Endothelial cell (in vitro differentiated cells): ENCODE results near the gene MAGI3. TPM values are rescaled to one million over a fixed set of nuclear protein-coding genes. Genes with fewer than 3 reads are reported as not detected.

Experiments used
- DNase-seq: peaks from one replicate; pipeline ENCODE4 v3.0.0; 2021; ENCODE audit warnings: low spot score
- H3K27ac Mint-ChIP-seq: one replicate; pipeline ENCODE4 v1.8.0; 2021; ENCODE audit warnings: mixed read lengths, inconsistent platforms; ENCODE audit not compliant: unreplicated experiment
- H3K27me3 Mint-ChIP-seq: one replicate; pipeline ENCODE4 v1.8.0; 2021; ENCODE audit warnings: mild to moderate bottlenecking, moderate library complexity, mixed read lengths, inconsistent platforms; ENCODE audit not compliant: unreplicated experiment
- H3K36me3 Mint-ChIP-seq: one replicate; pipeline ENCODE4 v1.8.0; 2021; ENCODE audit warnings: mild to moderate bottlenecking, low read depth, mixed read lengths, inconsistent platforms; ENCODE audit not compliant: unreplicated experiment
- H3K4me1 Mint-ChIP-seq: one replicate; pipeline ENCODE4 v1.8.0; 2021; ENCODE audit warnings: mild to moderate bottlenecking, mixed read lengths, inconsistent platforms; ENCODE audit not compliant: unreplicated experiment
- H3K4me3 Mint-ChIP-seq: one replicate; pipeline ENCODE4 v1.8.0; 2021; ENCODE audit warnings: mild to moderate bottlenecking, mixed read lengths, inconsistent platforms; ENCODE audit not compliant: unreplicated experiment
- H3K9me3 Mint-ChIP-seq: one replicate; pipeline ENCODE4 v1.8.0; 2021; ENCODE audit warnings: mixed read lengths, inconsistent platforms; ENCODE audit not compliant: unreplicated experiment
- total RNA-seq: library from RNA; stranded (reverse); fragmentation: NEBNext Ultra II Directional; extraction: Animal tissue kit (Norgen Biotek cat#: 25700); gene quantifications from one replicate; pipeline ENCODE4 v1.2.1, GENCODE V29; 2021; ENCODE audit not compliant: unreplicated experiment
- TF ChIP-seq, protein P1 (sequence below): fragments of 200-600 bp; sonication (generic); IDR thresholded peaks from one replicate; pipeline ENCODE4 v1.5.0; 2021; ENCODE audit warnings: antibody characterized with exemption; ENCODE audit not compliant: unreplicated experiment

Gene MAGI3
- total RNA-seq, 1 donor from 2014 or later: 18.9 TPM

- H3K9me3 Mint-ChIP-seq: no peaks in the 10 kb centered on the region
- no peak overlapping the region for H3K4me3 Mint-ChIP-seq
- TF ChIP-seq, protein P1, sequence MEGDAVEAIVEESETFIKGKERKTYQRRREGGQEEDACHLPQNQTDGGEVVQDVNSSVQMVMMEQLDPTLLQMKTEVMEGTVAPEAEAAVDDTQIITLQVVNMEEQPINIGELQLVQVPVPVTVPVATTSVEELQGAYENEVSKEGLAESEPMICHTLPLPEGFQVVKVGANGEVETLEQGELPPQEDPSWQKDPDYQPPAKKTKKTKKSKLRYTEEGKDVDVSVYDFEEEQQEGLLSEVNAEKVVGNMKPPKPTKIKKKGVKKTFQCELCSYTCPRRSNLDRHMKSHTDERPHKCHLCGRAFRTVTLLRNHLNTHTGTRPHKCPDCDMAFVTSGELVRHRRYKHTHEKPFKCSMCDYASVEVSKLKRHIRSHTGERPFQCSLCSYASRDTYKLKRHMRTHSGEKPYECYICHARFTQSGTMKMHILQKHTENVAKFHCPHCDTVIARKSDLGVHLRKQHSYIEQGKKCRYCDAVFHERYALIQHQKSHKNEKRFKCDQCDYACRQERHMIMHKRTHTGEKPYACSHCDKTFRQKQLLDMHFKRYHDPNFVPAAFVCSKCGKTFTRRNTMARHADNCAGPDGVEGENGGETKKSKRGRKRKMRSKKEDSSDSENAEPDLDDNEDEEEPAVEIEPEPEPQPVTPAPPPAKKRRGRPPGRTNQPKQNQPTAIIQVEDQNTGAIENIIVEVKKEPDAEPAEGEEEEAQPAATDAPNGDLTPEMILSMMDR: no peak
- no peaks in the 10 kb centered on the region for H3K4me1 Mint-ChIP-seq
- no peak for DNase-seq
- no peaks in the 10 kb centered on the region for H3K27me3 Mint-ChIP-seq
- H3K27ac Mint-ChIP-seq: no peak overlapping the region
- H3K36me3 Mint-ChIP-seq: peaks cover 4% of the 10 kb centered on the region
Measured at GRCh38 chr1:113670650-113671049, 280.3 kb downstream of the MAGI3 start.

GRCh38 chr1:113672491-113672890 lies 282.2 kb downstream of the MAGI3 start:
- Mint-ChIP-seq H3K36me3 (no peaks in the 10 kb centered on the region), H3K9me3 (no peaks in the 10 kb centered on the region), H3K4me1 (no peaks in the 10 kb centered on the region), H3K4me3 (no peak overlapping the region), H3K27ac (no peak overlapping the region), H3K27me3 (peaks cover 2% of the 10 kb centered on the region)
- TF ChIP-seq, protein P1: no peak
- DNase-seq: no peak

- no peak overlapping the region for H3K4me3 Mint-ChIP-seq
- no peak overlapping the region for H3K27ac Mint-ChIP-seq
- TF ChIP-seq, protein P1: no peak
- no peak for DNase-seq
- no peaks in the 10 kb centered on the region for H3K36me3 Mint-ChIP-seq
- H3K4me1 Mint-ChIP-seq: no peaks in the 10 kb centered on the region
- H3K9me3 Mint-ChIP-seq: no peaks in the 10 kb centered on the region
- peaks cover 4% of the 10 kb centered on the region for H3K27me3 Mint-ChIP-seq
Measured at GRCh38 chr1:113674591-113674990, 284.3 kb downstream of the MAGI3 start.

DNA sequence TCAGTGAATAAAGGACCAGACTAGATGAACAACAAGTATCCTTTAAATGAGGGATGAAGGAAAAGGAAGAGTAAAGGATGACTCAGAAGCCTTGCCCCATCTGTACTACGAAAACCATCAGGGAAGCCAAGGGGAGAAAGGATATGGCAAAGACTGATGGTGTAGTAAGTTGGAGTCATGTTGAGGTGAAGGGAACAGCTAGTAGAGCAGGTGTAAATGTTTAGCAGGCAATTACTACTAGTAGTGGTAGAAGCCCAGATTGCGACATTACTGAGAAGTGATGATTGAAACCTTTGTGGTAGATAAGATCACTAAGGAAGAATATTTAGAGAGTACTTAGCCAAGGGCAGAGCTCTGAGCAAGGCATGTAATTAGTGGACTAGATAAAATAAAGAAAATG lies 285.0 kb downstream of the MAGI3 start:
- TF ChIP-seq, protein P1: no peak
- no peaks in the 10 kb centered on the region for H3K4me1 Mint-ChIP-seq
- H3K9me3 Mint-ChIP-seq: no peaks in the 10 kb centered on the region
- H3K4me3 Mint-ChIP-seq: no peak overlapping the region
- DNase-seq: no peak
- no peaks in the 10 kb centered on the region for H3K36me3 Mint-ChIP-seq
- no peak overlapping the region for H3K27ac Mint-ChIP-seq
- peaks cover 4% of the 10 kb centered on the region for H3K27me3 Mint-ChIP-seq

- H3K9me3 Mint-ChIP-seq: no peaks in the 10 kb centered on the region
- H3K4me1 Mint-ChIP-seq: peaks cover 4% of the 10 kb centered on the region
- no peak for DNase-seq
- TF ChIP-seq, protein P1: no peak
- H3K36me3 Mint-ChIP-seq: no peaks in the 10 kb centered on the region
- no peak overlapping the region for H3K27ac Mint-ChIP-seq
- H3K27me3 Mint-ChIP-seq: peaks cover 4% of the 10 kb centered on the region
- no peak overlapping the region for H3K4me3 Mint-ChIP-seq
Measured at GRCh38 chr1:113676524-113676923, 286.2 kb downstream of the MAGI3 start.
